HG02840 (cell line): ENCODE results near the gene BMERB1.

Experiments used
- ATAC-seq: cut with Tn5 transposase; IDR thresholded peaks from one replicate; pipeline ENCODE4 v1.9.1; 2021; ENCODE audit warnings: mild to moderate bottlenecking, moderate library complexity, moderate number of reproducible peaks; ENCODE audit not compliant: unreplicated experiment, low FRiP score

BMERB1 gene

DNA sequence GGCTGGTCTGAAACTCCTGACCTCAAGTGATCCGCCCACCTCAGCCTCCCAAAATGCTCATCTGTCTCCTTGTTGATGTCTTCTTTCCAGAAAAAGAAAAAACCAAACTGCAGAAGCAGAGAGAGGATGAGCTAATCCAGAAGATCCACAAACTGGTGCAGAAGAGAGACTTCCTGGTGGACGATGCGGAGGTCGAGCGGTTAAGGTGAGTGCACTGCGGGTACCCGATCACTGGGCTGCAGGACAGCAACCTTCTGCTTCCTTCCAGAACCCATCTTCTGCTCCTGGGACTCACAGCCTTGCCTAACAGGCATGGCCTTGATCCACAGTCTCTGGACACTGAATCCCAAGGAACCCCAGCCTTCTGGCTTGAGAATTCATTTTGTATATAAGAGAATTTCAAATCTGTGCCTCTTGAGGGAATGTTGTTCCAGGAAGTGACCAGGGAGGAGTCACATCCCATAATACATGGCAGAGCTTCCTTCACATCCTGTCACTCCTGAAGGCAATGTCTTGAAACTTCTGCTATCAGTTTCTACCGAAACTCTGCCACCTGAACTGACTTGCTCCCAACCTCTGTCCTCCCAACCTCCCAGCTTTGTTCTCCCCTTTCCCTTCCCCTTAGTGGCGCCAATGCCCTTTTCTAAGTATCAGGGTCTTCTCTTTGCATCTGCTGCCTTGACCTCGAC is 146.9 kb downstream of the BMERB1 start:
- no peak for ATAC-seq

DNA sequence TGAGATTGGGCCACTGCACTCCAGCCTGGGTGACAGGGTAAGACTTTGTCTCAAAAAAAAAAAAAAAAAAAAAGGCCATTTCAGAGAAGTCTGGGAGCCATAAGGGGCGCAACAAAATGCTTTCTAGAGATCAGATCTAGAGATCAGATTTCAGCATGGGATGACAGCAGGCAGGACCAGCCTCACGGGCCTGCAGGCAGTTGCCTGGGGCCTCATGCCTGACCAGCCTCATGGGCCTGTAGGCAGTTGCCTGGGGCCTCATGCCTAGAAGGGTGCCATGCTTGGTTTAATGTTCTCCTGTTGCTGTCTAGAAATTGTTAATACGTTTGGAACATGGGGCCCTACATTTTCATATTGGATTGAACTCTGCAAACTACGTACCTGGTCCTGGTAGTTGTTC is 149.1 kb downstream of the BMERB1 start:
- ATAC-seq = no peak

DNA sequence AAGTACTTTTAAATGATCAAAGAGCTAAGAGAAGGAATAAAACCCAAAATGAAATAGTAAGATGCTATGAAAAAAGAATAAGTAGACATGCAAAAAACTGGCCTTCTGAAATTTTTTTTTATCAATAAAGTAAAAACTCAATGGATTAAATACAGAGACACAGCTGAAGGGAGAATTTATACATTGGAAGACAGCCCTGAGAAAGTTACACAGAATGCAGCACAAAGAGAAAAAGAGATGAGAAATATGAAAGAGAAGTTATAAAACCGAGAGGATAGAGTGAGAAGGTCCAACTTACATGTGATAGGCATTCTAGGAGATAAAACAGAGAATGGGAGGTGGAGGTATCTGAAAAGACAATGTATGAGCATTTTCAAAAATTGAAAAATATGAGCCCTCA is 151.6 kb downstream of the BMERB1 start:
- ATAC-seq = no peak

DNA sequence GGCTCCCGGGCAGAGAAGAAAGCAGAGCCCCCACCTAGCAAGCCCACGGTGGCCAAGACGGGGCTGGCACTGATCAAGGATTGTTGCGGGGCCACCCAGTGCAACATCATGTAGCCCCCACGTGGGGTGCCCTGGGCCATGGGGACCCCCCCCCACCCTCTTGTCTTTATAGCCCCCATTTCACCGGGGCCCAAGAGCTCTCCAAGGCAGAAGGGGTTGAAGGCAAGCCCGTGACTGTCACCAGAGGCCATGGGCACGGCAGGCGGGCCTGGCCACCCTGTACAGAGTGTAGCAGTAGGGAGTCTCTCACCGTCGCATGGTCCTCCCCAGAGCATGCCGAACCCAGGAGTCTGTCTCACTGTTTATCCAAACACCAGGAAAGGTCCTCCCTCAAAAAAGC is 152.3 kb downstream of the BMERB1 start:
- no peak for ATAC-seq

DNA sequence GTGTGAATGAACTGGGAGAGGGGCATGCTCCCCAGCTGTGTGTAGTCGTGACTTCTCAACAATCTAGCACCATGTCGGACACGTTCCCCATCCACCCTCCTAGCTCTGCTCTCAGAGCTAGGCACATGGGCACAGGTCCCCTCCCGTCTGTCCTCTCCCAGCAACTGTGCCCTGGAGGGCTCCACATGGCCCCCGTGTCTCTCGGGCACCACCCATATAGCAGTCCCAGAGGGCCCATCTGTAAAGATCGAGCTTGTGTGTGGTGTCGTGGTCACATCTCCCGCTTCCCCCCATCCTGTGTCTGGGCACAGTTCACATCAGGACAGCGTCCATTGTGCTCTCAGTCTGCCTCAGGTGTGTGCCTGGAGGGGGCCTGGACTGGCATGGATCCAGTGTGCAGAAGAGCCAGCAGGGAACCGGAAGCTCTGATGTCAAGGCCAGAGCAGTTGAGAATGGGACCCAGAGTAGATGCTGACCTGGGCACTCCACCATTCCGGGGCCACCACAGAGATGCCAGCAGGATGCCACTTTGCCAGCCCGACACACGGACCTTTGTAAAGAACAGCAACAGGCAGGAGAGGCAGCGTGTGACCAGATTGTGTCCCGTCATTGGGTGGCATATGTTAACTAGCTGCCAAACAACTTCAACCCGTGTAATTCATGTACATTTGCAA is 152.9 kb downstream of the BMERB1 start:
- ATAC-seq = no peak

DNA sequence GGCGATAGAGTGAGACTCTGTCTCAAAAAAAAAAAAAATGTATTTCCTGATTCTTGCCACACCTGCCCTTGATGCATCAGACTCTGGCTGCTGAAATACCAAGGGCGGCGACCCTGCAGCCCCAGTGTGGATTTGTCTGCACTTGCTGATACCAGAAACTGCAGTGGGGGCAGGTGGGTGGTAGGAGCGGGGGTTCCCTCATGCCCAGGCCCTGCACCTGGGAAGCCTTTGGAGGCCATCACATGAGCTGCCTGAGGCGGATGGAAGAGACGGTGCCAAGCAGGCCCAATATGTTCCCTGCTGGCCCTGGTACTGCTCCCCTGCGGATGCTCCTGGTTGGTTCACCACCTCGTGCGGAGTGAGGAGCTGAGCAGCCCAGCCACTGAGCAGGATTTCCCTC is 157.9 kb downstream of the BMERB1 start:
- ATAC-seq = no peak

DNA sequence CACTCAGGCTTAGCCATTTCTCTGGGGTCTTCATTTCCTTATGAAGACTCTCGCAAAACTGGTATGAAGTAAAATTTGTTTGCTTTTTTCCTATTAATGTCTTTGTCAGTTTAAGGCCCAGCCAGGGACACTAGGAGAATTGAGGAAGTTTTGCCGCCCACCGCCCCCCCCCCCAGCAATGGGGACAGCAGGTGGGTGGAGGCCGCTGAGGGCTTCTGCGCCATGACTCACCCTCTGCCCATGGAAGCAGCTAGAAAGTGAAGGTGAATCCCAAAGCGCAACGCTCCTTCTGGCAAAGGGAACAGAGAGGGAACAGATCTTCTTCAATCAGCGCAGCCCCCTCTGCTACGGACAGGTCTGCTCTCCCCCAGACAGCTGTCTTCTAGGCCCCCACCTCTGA is 158.8 kb downstream of the BMERB1 start:
- ATAC-seq = no peak

DNA sequence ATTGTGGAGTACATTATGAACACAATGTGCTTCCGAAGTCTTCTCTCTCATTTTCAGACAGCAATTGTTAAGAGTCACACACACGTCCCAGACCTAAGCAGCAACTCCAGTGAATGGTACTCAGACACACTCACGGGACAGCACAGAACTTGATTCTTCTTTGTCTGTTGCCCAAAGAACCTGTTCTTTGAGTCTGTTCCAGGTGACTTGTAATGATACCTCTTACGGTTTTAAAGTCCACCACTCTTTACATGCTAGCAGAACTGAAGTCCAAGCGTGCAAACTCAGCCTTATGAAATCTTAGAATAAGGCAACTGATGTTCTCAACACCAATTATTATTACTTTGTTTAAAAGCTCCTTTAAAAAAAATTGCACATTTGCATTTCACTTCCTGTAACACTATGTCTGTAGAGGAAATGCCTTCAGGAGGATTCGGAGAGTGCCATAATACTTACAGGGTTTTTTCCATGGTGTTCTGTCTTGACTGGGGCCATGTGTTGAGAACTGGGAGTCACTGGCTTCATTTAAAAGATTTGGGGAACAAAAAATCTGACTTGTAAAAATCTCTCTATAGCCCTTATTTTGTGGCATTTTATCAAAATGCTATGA is 160.4 kb downstream of the BMERB1 start:
- ATAC-seq = no peak

DNA sequence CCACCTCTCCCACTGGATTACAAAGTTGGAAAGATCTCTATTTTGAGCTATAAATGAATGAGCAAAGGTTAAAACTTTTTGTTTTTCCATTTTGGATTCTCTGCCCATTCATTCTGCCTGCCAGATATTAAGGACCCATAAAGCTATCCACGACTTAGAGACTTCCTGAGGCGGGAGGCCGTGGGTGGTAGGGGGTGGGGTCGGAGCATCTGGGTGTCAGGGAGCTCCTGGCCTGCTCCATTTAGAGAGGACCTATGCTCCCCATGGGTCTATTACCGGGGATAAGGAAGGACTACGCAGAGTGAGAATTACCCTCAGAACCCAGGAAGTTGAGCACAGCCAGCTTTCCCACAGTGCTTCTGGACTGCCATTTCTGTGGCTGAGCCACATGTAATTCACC is 162.7 kb downstream of the BMERB1 start:
- no peak for ATAC-seq

DNA sequence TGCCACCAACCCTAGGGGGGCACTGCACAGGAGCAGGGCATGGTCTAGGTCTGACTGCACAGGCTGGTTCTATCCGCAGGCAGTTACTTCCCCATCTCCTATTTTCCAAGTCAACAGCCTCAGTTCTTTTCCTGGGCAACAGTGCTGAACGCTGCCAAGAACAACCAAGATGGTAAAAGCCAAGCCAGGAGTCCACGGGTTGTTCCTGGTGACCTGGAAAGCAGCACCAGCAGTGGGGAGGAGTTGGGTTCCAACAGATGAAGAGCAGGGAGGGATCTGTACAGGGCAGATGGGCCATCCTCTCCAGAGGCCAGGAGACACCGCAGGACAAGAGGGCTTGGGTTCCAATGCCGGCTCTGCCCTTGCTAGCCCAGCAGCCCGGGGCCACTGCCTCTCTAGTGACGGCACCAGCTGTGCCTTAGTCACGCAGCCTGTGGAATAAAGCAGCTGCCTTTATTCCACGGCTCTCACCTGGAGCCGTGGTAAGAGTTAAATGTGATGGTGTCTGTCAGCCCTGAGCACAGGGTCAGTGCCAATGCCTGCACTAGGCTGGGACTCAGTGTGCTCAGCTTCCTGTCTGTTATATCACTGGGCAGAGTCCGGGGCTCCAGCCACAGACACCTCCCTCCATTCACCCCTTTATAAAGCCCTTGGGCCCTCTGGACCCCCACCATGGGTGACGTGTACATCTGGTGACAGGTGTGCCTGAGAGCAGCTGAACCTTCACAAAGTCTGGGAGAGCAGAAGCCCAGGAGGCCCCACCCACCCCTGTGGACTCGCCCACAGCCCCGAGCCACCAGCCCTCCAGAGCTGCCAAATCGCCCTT is 163.6 kb downstream of the BMERB1 start:
- ATAC-seq = no peak

DNA sequence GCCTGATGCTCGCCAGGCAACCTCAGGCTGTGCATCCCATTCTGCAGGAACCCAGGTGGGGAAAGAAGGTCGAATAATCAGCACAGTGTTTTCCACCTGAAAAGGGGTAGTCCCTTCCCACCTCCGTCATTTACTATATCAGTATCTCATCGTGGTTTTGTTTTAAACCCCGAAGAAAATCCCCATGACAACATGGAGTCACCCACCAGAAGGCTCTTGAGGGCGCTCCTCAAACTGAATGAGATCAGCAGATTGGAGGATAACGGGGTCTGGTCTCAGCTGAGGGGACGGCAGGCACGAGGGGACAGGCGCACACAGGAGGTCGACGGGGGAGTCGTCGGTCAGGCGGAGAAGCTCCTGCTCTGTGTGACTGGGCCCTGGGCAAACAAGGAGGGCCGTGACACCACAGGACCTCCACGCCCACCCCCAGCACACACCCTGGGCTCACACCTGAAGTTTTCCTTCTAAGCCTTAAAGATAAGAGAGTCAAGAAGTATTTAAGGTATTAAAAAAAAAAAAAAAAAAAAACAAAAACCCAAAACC is 164.3 kb downstream of the BMERB1 start:
- ATAC-seq = no peak

DNA sequence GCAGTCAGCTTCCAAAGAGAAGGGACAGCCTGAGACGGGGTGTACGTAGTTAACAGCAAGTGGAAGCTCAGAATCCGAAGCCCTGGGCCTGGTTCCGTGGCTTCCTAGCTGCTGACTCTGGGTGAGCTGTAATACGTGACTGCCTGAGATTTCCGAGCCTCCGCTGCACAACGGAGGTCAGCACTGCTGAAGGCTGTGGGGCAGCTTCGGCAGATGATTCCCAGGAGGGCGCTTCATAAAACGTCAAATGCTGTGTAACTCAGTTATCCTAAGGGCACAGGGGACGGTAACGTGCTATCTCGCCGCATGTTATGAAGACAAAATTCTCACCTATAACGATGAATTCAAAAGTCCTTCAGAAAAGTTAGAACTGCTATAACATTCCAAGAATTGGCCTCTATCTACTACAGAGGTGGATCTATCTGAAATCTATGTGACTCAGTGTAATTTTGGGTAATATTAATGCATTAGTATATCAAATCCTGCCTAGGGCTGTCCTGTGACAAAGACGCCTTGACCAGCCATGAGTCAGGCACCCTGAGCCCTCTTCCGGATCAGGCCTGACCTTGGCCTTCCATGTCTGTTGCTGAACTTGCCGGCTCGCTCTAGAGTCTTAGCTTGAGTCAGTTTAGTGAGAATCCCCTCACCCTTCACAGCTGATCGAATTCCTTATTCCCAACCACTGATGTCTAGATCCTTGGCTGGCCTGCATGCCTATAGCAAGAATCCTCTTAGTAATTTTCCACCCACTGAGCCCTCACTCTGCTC is 165.1 kb downstream of the BMERB1 start:
- ATAC-seq = no peak

DNA sequence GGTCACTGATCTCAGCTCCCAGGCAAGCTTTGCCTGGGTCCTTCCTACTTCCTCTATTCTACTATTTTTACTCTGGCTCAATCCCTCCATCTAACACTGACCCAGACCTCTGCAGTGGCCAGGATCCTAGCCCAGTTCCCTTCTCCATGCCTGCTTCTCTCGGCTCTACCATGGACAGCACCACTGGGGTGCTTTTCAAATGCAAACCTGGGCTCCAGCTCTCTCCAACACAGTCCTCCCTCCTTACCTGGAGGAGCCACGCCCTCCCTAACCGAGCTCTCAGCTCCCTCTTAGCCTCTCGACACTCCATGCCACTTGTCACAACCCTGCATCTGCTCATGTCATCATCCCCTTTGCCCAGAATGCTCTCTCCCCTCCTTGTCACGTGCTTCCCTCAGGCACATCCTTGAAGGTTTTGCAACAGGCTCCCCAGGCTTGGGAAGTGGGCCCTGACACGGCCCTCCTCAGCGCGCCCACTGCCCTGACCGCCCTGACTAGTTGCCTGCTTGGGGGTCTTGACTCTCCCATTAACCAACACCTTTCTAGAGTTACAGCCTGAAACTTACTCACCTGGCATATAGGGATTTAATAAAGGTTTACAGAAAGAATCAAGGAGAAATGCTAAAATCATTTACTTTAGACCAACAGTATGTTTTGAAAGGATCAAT is 167.0 kb downstream of the BMERB1 start:
- ATAC-seq = no peak

DNA sequence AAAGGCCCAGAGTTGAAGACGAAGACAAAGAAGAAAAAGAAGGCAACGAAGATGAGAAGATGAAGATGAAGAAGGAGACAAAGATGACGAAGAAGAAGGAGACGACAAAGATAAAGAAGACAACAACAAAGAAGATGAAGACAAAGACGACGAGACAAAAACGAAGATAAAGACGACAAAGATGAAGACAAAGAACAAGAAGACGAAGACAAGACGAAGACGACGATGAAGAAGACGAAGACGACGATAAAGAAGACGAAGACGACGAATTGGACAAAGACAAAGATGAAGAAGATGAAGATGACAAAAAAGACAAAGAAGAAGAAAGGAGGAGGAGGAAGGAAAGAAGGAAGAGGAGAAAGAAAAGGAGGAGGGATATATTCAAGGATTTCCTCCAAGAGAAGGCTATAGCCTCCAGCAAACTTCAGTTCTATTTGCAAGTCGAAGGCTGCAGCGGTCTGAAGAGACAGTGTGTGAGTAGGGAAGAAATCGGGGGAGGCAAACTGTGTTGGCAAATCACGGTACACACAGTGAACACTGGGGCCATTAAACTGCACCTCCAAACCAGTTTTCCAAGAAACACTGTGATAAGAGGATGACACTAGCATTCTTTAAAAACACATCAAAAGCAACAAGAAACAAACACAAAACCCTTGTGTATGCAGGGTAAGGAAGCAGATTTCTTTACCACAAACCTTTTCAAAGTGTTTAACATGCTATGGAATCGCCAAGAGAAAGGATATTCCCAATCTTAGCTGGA is 168.1 kb downstream of the BMERB1 start:
- no peak for ATAC-seq

DNA sequence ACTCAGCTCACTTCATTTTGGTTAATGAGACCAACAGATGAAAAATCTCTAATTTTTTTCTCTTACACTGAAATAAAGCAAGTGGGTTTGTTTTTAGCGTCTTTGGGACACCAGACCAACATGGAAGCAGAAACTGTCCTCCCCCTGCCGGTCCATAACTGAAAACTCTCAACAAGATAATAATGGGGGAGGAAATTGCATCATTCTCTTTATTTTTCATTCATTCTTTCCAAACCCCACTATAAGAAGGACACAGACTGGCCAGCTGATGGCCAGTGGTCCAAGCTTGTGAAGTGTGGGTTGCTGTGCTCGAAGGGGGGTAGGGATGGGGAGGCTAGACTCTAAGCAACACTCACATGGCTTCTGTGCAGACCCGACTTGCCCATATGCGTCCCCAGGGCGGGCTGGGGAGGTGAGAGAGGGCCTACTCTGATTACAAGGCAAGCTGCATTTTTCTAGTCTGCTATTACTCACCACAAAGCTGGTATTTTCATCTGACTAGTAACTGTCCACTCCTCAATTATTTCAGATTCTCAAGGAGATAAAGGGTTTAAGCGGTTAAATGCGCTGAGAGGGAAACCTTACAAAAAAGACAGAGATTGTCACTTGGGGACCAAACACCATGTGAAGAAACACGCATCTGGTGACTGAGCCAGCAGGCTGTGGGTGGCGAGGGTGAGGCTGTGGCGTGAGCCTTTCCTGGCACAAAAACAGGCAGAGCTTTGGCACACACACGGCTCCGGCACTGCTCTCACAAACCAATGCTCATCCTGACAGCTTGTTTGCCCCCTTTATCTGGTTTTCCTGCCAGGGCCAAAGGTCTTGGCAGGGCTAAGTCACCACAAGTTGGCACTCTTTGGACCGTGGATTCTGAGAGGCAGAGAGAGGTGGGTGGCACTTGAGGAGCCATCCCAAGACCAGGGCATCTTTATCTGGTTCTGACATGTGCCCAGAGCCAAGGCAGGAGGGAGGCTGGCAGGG is 170.4 kb downstream of the BMERB1 start:
- no peak for ATAC-seq

DNA sequence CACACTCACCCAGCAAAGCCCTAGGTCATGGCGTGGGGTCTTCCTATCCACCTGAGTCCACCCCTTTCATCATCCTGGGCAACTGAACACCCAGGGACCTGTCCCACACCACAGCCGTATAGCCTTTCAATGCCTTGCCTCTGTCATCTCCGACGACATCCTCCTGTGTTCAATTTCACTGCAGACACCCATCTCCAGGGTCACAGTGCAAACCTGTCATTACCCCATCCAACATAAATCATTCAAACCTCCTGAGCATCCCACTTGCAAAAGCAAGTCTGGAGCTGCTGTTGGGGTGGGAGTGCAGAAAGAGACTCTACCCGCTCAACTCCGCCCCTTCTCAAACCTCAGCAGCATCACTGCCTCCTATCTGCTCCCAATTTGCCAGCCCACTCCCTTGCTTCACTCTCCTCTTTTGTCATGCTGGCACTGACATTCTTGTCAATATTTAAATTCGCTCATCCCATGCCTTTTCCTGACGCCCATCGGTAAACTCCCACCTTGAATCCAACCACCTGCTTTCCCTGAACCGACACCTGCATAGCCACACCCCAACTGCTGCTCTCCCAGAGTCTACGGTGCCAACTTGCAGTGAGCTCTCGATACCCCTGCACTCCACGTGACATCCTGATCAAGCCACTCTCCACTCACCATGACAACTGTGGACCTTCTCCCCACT is 171.6 kb downstream of the BMERB1 start:
- ATAC-seq = no peak
